PC-9 (cell line): ENCODE results near the gene ZNF606. TPM values are rescaled to one million over a fixed set of nuclear protein-coding genes. Genes with fewer than 3 reads are reported as not detected.

Source experiments
- BruUV-seq: library from RNA; stranded (reverse); fragments of 400-500 nt; replicated peaks from 2 replicates; lab custom pipeline; 2021; lab: Mats Ljungman, UMichigan
- CTCF ChIA-PET: fragments of 300-600 bp; sonication (Branson Sonifier 250); formaldehyde crosslinking; loops from one replicate; lab custom pipeline; 2022; ENCODE audit warnings: antibody characterized with exemption; lab: Charles Lee
- POLR2A ChIA-PET: fragments of 300-600 bp; sonication (Branson Sonifier 250); formaldehyde crosslinking; loops from one replicate; lab custom pipeline; 2022; ENCODE audit warnings: antibody characterized with exemption; ENCODE audit not compliant: unreplicated experiment; lab: Charles Lee
- DNase-seq, 2 experiments: peaks; one replicate each; pipeline versions ENCODE4 v3.0.0 to v3.0.0-alpha.2; 2015 to 2022; ENCODE audit warnings: mixed read lengths in 1 of 2
- H2AFZ ChIP-seq: fragments of 200-600 bp; sonication (generic); 2 replicates; pipeline ENCODE4 v1.8.1; 2017; ENCODE audit warnings: antibody characterized with exemption
- H3F3A ChIP-seq: fragments of 200-600 bp; sonication (generic); 2 replicates; pipeline ENCODE4 v1.8.1; 2017; ENCODE audit warnings: antibody characterized with exemption, mild to moderate bottlenecking, low read depth; ENCODE audit not compliant: insufficient read depth
- H3K27ac ChIP-seq: fragments of 200-600 bp; sonication (generic); 2 replicates; pipeline ENCODE4 v1.6.1; 2016; ENCODE audit warnings: mixed run types
- H3K27me3 ChIP-seq: fragments of 200-600 bp; sonication (generic); 2 replicates; pipeline ENCODE4 v1.6.1; 2016; ENCODE audit warnings: low read depth, mixed run types; ENCODE audit not compliant: insufficient read depth
- H3K36me3 ChIP-seq: fragments of 200-600 bp; sonication (generic); 2 replicates; pipeline ENCODE4 v1.6.1; 2016; ENCODE audit warnings: low read depth, mixed run types
- H3K4me1 ChIP-seq: fragments of 200-600 bp; sonication (generic); replicated peaks from 2 replicates; pipeline ENCODE4 v1.6.1; 2016; ENCODE audit warnings: mixed run types; ENCODE audit not compliant: insufficient read depth
- H3K4me2 ChIP-seq: fragments of 200-600 bp; sonication (generic); 2 replicates; pipeline ENCODE4 v1.6.1; 2017; ENCODE audit warnings: mixed run types
- H3K4me3 ChIP-seq: fragments of 200-600 bp; sonication (generic); 2 replicates; pipeline ENCODE4 v1.6.1; 2016; ENCODE audit warnings: mixed run types
- H3K79me2 ChIP-seq: fragments of 200-600 bp; sonication (generic); 2 replicates; pipeline ENCODE4 v1.6.1; 2017; ENCODE audit warnings: low read depth, mixed run types
- H3K9me2 ChIP-seq: fragments of 200-600 bp; sonication (generic); 2 replicates; pipeline ENCODE4 v1.8.1; 2017; ENCODE audit warnings: mild to moderate bottlenecking; ENCODE audit not compliant: insufficient read depth
- H3K9me3 ChIP-seq: fragments of 200-600 bp; sonication (generic); 2 replicates; pipeline ENCODE4 v1.8.1; 2016; ENCODE audit warnings: low read depth; ENCODE audit not compliant: insufficient read depth
- H4K20me1 ChIP-seq: fragments of 200-600 bp; sonication (generic); 2 replicates; pipeline ENCODE4 v1.8.1; 2017; ENCODE audit not compliant: insufficient read depth
- CTCF ChIP-seq: fragments of 200-600 bp; sonication (generic); conservative IDR thresholded peaks from 2 replicates; pipeline ENCODE4 v1.6.1; 2017; ENCODE audit warnings: mixed run types, antibody characterized with exemption, mild to moderate bottlenecking, moderate library complexity
- EZH2 ChIP-seq: fragments of 200-600 bp; sonication (generic); IDR thresholded peaks from 2 replicates; pipeline ENCODE4 v1.8.0; 2017; ENCODE audit warnings: antibody characterized with exemption, low read depth
- intact Hi-C: fragments of 100-400 bp; cut with micrococcal nuclease; formaldehyde crosslinking; loops from one replicate; pipeline ENCODE4 v1.10.0; 2022; ENCODE audit not compliant: unreplicated experiment
- total RNA-seq: library from RNA; stranded (reverse); gene quantifications from 2 replicates; pipeline ENCODE4 v1.2.3, GENCODE V29; 2021

The ZNF606 gene
- total RNA-seq, 1 experiment from 2014 or later = 16.3 TPM

DNA sequence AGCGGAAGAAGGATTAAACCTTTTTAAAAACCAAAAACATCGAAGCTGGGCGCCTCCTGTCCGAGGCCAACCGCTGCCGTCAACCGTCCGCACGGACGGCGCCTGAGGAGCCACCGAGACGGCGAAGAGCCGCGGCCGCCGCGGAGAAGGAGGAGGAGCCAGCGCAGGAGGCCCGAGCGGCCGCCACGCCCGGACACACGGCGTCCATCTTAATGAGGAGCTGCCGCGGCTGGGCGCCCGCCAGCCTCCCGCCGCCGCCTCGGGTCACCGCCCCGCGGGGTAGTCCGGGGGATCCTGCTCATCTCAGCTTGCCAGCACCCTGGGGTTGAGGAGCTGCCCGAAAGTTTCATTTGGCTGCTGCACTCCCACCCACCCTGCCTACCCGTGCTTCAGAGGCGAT is 41.8 kb upstream of the ZNF606 start:
- Histone ChIP-seq H3K4me1 (no peaks in the 10 kb centered on the region), H3K36me3 (no peaks in the 10 kb centered on the region), H3K79me2 (no peaks in the 10 kb centered on the region), H2AFZ (no peak overlapping the region), H3K4me2 (no peak overlapping the region), H3K9me3 (no peaks in the 10 kb centered on the region; the same call in 1 of the 2 replicates), H3K27me3 (peaks cover 68% of the 10 kb centered on the region), H3F3A (no peaks in the 10 kb centered on the region), H3K9me2 (no peaks in the 10 kb centered on the region), H3K4me3 (no peak overlapping the region), H3K27ac (no peak overlapping the region), H4K20me1 (no peaks in the 10 kb centered on the region)
- TF ChIP-seq CTCF = no peak
- TF ChIP-seq EZH2 = no peak
- no peak for DNase-seq
- ChIA-PET CTCF (no interaction called here), POLR2A (interaction anchor here (0.5 kb wide), 1 partner anchor 544 kb away, joined by 3 read pairs; the partner anchor contains the start of gene ZNF773)
- intact Hi-C loops = no loop called here
- BruUV-seq = no TSS peak

DNA sequence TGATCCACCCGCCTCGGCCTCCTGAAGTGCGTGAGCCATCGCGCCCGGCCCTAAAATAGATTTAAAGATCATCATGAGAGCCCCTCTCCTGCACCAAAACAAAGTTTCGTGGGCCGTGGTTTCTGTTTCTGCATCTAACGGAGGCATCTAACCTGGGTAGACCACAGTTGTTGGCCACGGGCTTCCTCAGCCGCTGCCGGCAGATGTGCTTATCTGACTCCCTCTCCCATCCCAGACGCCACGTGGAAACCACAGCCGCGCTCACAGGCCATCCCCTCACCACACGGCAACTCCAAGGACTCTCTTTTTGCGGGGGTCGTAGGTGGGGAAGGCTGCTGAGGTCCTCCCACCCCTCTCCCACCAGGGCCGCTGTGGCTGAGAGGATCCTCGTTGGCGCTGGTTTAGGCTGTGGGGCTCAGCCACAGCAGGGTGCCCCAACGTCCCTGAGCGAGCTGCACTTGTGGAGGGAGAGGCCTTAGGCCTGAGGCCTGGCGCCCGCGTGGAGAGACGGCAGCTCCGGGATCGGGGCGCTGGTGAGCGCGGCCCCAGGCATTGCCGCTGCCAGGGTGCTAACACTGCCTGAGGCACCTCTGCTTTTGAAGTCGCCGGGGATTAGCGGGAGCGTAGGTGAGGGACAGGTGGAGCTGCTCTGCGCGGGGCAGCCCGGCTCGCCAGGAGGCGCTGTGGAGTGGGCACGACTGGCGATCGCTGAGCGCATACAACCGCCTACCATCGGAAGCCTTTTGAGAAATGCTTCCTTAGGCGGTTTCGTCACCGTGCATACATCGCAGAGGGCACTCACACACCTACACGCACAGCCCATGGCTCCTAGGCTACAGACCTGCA is 40.1 kb upstream of the ZNF606 start:
- Histone ChIP-seq H3K4me2 (no peak overlapping the region), H3K79me2 (no peaks in the 10 kb centered on the region), H3K4me3 (no peak overlapping the region), H3K9me2 (no peaks in the 10 kb centered on the region), H3K27ac (no peak overlapping the region), H3F3A (no peaks in the 10 kb centered on the region), H4K20me1 (no peaks in the 10 kb centered on the region), H3K9me3 (no peaks in the 10 kb centered on the region; the same call in 1 of the 2 replicates), H3K4me1 (no peaks in the 10 kb centered on the region), H3K36me3 (no peaks in the 10 kb centered on the region), H2AFZ (no peak overlapping the region), H3K27me3 (peaks cover 67% of the 10 kb centered on the region)
- ChIA-PET POLR2A (no interaction called here), CTCF (no interaction called here)
- DNase-seq = no peak
- no TSS peak for BruUV-seq
- intact Hi-C loops = no loop called here
- TF ChIP-seq CTCF (no peak), EZH2 (no peak)

DNA sequence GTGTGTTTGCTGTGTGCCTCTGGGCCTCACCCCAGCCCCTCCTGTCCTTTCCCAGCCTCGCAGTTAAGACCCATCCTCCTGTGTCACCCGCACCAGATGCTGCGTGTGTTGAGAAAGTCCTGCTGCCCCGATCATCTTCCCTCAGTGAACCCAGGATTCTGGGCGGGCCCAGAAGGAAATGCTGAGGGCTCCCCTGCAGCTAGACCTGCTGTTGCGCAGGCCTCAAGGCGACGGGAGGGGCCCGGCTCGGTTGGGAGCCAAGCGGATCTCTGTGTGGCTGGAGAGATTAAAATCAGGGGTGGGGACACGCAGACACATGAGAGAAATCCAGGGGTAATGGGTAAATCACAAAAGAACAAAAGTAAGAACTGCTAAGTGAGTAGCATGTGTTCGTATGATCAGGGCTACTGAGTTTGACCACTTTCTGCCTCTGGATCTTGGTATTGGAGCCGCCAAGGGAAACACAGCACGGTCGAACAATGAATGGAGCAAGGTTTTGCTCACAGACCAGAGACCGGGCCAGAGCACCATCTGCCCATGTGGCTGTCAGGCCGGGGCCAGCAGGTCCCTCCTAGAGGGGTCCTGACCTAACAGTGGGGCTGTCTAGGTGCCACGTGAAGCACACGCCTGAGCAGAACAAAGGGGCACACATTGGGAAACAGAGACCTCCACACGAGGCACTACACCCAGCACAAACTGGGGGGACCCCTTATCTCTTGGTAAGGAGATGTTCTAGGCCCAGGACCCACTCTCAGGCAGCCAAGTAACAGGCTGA is 38.3 kb upstream of the ZNF606 start:
- no peaks in the 10 kb centered on the region; the same call in 1 of the 2 replicates for H3K9me3 ChIP-seq
- DNase-seq = no peak
- intact Hi-C loops = no loop called here
- no peak overlapping the region for H3K4me3 ChIP-seq
- H3F3A ChIP-seq = no peaks in the 10 kb centered on the region
- H3K79me2 ChIP-seq = no peaks in the 10 kb centered on the region
- no peaks in the 10 kb centered on the region for H4K20me1 ChIP-seq
- H3K4me2 ChIP-seq = no peak overlapping the region
- ChIA-PET CTCF (no interaction called here), POLR2A (no interaction called here)
- TF ChIP-seq CTCF (no peak), EZH2 (no peak)
- H3K9me2 ChIP-seq = no peaks in the 10 kb centered on the region
- H3K27ac ChIP-seq = no peak overlapping the region
- no peaks in the 10 kb centered on the region for H3K36me3 ChIP-seq
- no TSS peak for BruUV-seq
- H2AFZ ChIP-seq = no peak overlapping the region
- peaks cover 62% of the 10 kb centered on the region for H3K27me3 ChIP-seq
- no peaks in the 10 kb centered on the region for H3K4me1 ChIP-seq
